Chondrocyte (in vitro differentiated cells): Measurements from ENCODE around the gene NRBP1. TPM values are rescaled to one million over a fixed set of nuclear protein-coding genes. Genes with fewer than 3 reads are reported as not detected.

Experiments used
- DNase-seq: peaks from one replicate; pipeline ENCODE4 v3.0.0; 2021; ENCODE audit warnings: mixed read lengths, low spot score
- H3K27ac Mint-ChIP-seq: one replicate; pipeline ENCODE4 v1.8.0; 2021; ENCODE audit warnings: mild to moderate bottlenecking, moderate library complexity, mixed read lengths; ENCODE audit not compliant: unreplicated experiment
- H3K27me3 Mint-ChIP-seq: 2 replicates; pipeline ENCODE4 v1.8.0; 2021; ENCODE audit warnings: low read depth, mixed read lengths
- H3K36me3 Mint-ChIP-seq: 2 replicates; pipeline ENCODE4 v1.8.0; 2021; ENCODE audit warnings: low read depth, mixed read lengths
- H3K4me1 Mint-ChIP-seq: 2 replicates; pipeline ENCODE4 v1.8.0; 2021; ENCODE audit warnings: low read depth, mild to moderate bottlenecking, mixed read lengths
- H3K4me3 Mint-ChIP-seq: one replicate; pipeline ENCODE4 v1.8.0; 2021; ENCODE audit warnings: mild to moderate bottlenecking, moderate library complexity, mixed read lengths; ENCODE audit not compliant: unreplicated experiment
- H3K9me3 Mint-ChIP-seq: 2 replicates; pipeline ENCODE4 v1.8.0; 2021; ENCODE audit warnings: low read depth, mixed read lengths
- CTCF ChIP-seq: fragments of 200-600 bp; sonication (generic); IDR thresholded peaks from 2 replicates; pipeline ENCODE4 v1.5.0; 2021; ENCODE audit warnings: antibody characterized with exemption, mild to moderate bottlenecking, moderate library complexity
- total RNA-seq: library from RNA; stranded (reverse); gene quantifications from 3 replicates; pipeline ENCODE4 v1.2.1, GENCODE V29; 2021

NRBP1 gene
- total RNA-seq, 1 donor from 2014 or later, result 128 TPM

DNA sequence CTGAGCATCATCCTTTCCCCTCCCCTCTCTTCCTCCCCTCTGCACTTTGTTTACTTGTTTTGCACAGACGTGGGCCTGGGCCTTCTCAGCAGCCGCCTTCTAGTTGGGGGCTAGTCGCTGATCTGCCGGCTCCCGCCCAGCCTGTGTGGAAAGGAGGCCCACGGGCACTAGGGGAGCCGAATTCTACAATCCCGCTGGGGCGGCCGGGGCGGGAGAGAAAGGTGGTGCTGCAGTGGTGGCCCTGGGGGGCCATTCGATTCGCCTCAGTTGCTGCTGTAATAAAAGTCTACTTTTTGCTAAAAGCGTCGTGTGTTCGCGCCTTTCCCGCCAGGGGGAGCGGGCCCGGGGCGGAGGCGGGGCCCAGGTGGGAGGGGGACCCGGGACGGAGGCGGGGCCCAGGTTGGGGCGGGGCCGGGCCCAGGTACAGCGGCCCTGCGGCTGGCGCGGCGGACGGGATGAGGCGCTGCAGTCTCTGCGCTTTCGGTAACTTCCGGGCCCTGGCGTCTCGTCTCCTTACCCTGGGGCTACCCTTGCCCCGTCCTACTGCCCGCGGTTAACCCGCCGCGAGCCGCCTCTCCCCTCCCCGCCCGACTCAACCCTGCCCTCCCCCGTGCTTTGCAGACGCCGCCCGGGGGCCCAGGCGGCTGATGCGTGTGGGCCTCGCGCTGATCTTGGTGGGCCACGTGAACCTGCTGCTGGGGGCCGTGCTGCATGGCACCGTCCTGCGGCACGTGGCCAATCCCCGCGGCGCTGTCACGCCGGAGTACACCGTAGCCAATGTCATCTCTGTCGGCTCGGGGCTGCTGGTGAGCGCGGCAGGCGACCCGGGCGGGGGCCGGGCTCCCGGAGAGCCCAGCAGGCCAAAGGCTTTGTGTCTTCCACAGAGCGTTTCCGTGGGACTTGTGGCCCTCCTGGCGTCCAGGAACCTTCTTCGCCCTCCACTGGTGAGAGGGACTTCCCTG, 13.8 kb downstream of the NRBP1 start, which contains the start of gene KRTCAP3:
Gene KRTCAP3 (plus strand): TSS at position 424 of the 962 bp plus-strand sequence. CDS start 32 bp downstream, at position 456.
- Mint-ChIP-seq H3K4me1 (no peaks in the 10 kb centered on the region), H3K9me3 (no peaks in the 10 kb centered on the region), H3K4me3 (no peak within 1 kb of the TSS), H3K36me3 (peaks cover 34% of the 10 kb centered on the region), H3K27ac (no peak within 1 kb of the TSS), H3K27me3 (no peaks in the 10 kb centered on the region)
- no peak for DNase-seq
- no peak for TF ChIP-seq CTCF

- no peak for DNase-seq
- H3K4me3 Mint-ChIP-seq, result no peak overlapping the region
- TF ChIP-seq CTCF, result no peak
- H3K27ac Mint-ChIP-seq, result no peak overlapping the region
- H3K27me3 Mint-ChIP-seq, result no peaks in the 10 kb centered on the region
- H3K9me3 Mint-ChIP-seq, result no peaks in the 10 kb centered on the region
- no peaks in the 10 kb centered on the region for H3K4me1 Mint-ChIP-seq
- peaks cover 36% of the 10 kb centered on the region for H3K36me3 Mint-ChIP-seq
Measured at GRCh38 chr2:27442920-27443282, 14.5 kb downstream of the NRBP1 start.

GRCh38 chr2:27445155-27445554, 16.7 kb downstream of the NRBP1 start:
- Mint-ChIP-seq H3K4me1 (no peaks in the 10 kb centered on the region), H3K27me3 (no peaks in the 10 kb centered on the region), H3K4me3 (no peak overlapping the region), H3K27ac (no peak overlapping the region), H3K36me3 (peaks cover 37% of the 10 kb centered on the region), H3K9me3 (no peaks in the 10 kb centered on the region)
- TF ChIP-seq CTCF, result no peak
- DNase-seq, result no peak

- H3K9me3 Mint-ChIP-seq, result no peaks in the 10 kb centered on the region
- no peaks in the 10 kb centered on the region for H3K27me3 Mint-ChIP-seq
- H3K27ac Mint-ChIP-seq, result peak overlapping the region; percentile 20
- no peak for DNase-seq
- H3K4me3 Mint-ChIP-seq, result no peak overlapping the region
- H3K4me1 Mint-ChIP-seq, result no peaks in the 10 kb centered on the region
- H3K36me3 Mint-ChIP-seq, result peaks cover 33% of the 10 kb centered on the region
- no peak for TF ChIP-seq CTCF
Measured at GRCh38 chr2:27445615-27446014, 17.2 kb downstream of the NRBP1 start.

GRCh38 chr2:27446057-27446456, 17.6 kb downstream of the NRBP1 start:
- H3K36me3 Mint-ChIP-seq, result peaks cover 30% of the 10 kb centered on the region
- no peaks in the 10 kb centered on the region for H3K9me3 Mint-ChIP-seq
- H3K4me1 Mint-ChIP-seq, result no peaks in the 10 kb centered on the region
- no peak for TF ChIP-seq CTCF
- H3K27ac Mint-ChIP-seq, result no peak overlapping the region
- H3K27me3 Mint-ChIP-seq, result no peaks in the 10 kb centered on the region
- no peak overlapping the region for H3K4me3 Mint-ChIP-seq
- no peak for DNase-seq
